ENCODE results near the gene NFIL3. TPM values are rescaled to one million over a fixed set of nuclear protein-coding genes. Genes with fewer than 3 reads are reported as not detected.

The NFIL3 gene
- total and polyA plus RNA-seq, 2 experiments from 2014 or later, result 4.1 to 7.5 TPM

- Histone ChIP-seq H3K27ac (ENCODE audit: low read depth) (no peak overlapping the region), H3K9me2 (ENCODE audit: insufficient read depth) (no peaks in the 10 kb centered on the region), H4K20me1 (replicated peaks; ENCODE audit: insufficient read depth) (no peaks in the 10 kb centered on the region), H3K36me3 (ENCODE audit: insufficient read depth) (no peaks in the 10 kb centered on the region), H3F3A (replicated peaks; ENCODE audit: low read depth) (no peaks in the 10 kb centered on the region), H3K4me1 (ENCODE audit: insufficient read depth) (no peaks in the 10 kb centered on the region), H2AFZ (no peak overlapping the region), H3K4me2 (no peak overlapping the region), H3K4me3 (no peak overlapping the region), H3K27me3 (ENCODE audit: insufficient read depth) (no peaks in the 10 kb centered on the region), H3K79me2 (replicated peaks; ENCODE audit: insufficient read depth) (no peaks in the 10 kb centered on the region)
- Mint-ChIP-seq H3K27me3 (ENCODE audit: insufficient read depth, low read depth, poor library complexity) (peaks cover 1% of the 10 kb centered on the region), H3K9me3 (peaks cover 12% of the 10 kb centered on the region; the same call in 1 of the 3 replicates), H3K4me3 (no peak overlapping the region), H3K4me1 (no peaks in the 10 kb centered on the region), H3K36me3 (ENCODE audit: low read depth) (no peaks in the 10 kb centered on the region; the same call in 1 of the 3 replicates), H3K27ac (no peak overlapping the region)
- TF ChIP-seq NANOG (IDR thresholded peaks at IDR 0.05; ENCODE audit: borderline replicate concordance), result no peak
- TF ChIP-seq EZH2phosphoT487 (IDR thresholded peaks at IDR 0.05; ENCODE audit: unreplicated experiment), result no peak
- TF ChIP-seq JUNB (IDR thresholded peaks at IDR 0.05; ENCODE audit: unreplicated experiment), result no peak
- no peak for TF ChIP-seq ZNF462 (CRISPR knock-in tag; IDR thresholded peaks at IDR 0.05)
- ATAC-seq, result no peak
- DNase-seq (ENCODE audit: low spot score), result no peak
Observed at GRCh38 chr9:91384954-91385353, 38.7 kb downstream of the NFIL3 start.

- H3K27me3 ChIP-seq (ENCODE audit: insufficient read depth), result no peaks in the 10 kb centered on the region
- H3K27ac Mint-ChIP-seq, result no peak overlapping the region
- peaks cover 1% of the 10 kb centered on the region for H3K27me3 Mint-ChIP-seq (ENCODE audit: insufficient read depth, low read depth, poor library complexity)
- H3K79me2 ChIP-seq (replicated peaks; ENCODE audit: insufficient read depth), result no peaks in the 10 kb centered on the region
- no peaks in the 10 kb centered on the region for H3K4me1 Mint-ChIP-seq
- no peak overlapping the region for H2AFZ ChIP-seq
- H3K36me3 ChIP-seq (ENCODE audit: insufficient read depth), result no peaks in the 10 kb centered on the region
- no peaks in the 10 kb centered on the region for H4K20me1 ChIP-seq (replicated peaks; ENCODE audit: insufficient read depth)
- no peaks in the 10 kb centered on the region for H3K4me1 ChIP-seq (ENCODE audit: insufficient read depth)
- H3F3A ChIP-seq (replicated peaks; ENCODE audit: low read depth), result no peaks in the 10 kb centered on the region
- H3K36me3 Mint-ChIP-seq (ENCODE audit: low read depth), result no peaks in the 10 kb centered on the region; the same call in 1 of the 3 replicates
- no peak overlapping the region for H3K4me2 ChIP-seq
- no peaks in the 10 kb centered on the region for H3K9me2 ChIP-seq (ENCODE audit: insufficient read depth)
- no peak for DNase-seq (ENCODE audit: low spot score)
- H3K27ac ChIP-seq (ENCODE audit: low read depth), result no peak overlapping the region
- H3K9me3 Mint-ChIP-seq, result peaks cover 12% of the 10 kb centered on the region; the same call in 1 of the 3 replicates
- no peak for ATAC-seq
- no peak overlapping the region for H3K4me3 Mint-ChIP-seq
- no peak overlapping the region for H3K4me3 ChIP-seq
- TF ChIP-seq ZNF462 (CRISPR knock-in tag; IDR thresholded peaks at IDR 0.05), result no peak
- TF ChIP-seq ZNF114 (CRISPR knock-in tag; IDR thresholded peaks at IDR 0.05), result no peak
- no peak for TF ChIP-seq JUNB (IDR thresholded peaks at IDR 0.05; ENCODE audit: unreplicated experiment)
- TF ChIP-seq NANOG (IDR thresholded peaks at IDR 0.05; ENCODE audit: borderline replicate concordance), result no peak
- TF ChIP-seq ZNF331 (CRISPR knock-in tag; IDR thresholded peaks at IDR 0.05; ENCODE audit: low read depth), result no peak
- TF ChIP-seq POLR2AphosphoS5 (IDR thresholded peaks at IDR 0.05; ENCODE audit: low read depth), result no peak
Observed at GRCh38 chr9:91383577-91383976, 40.1 kb downstream of the NFIL3 start.

Data from GM23338 (cell line).